DOHH2 (cell line): ENCODE results near the gene HIPK4.

ENCODE experiments used
- H3F3A ChIP-seq: fragments of 200-600 bp; sonication (generic), shearing (Covaris generic); 2 replicates; pipeline ENCODE4 v1.6.0; 2016; ENCODE audit warnings: antibody characterized with exemption, mild to moderate bottlenecking; ENCODE audit not compliant: control insufficient read depth, insufficient read depth
- H3K27ac ChIP-seq: fragments of 200-600 bp; sonication (generic); 2 replicates; pipeline ENCODE4 v1.5.1; 2014; ENCODE audit warnings: low read depth, mild to moderate bottlenecking, low read length, moderate library complexity
- H3K27me3 ChIP-seq: fragments of 200-600 bp; sonication (generic); 2 replicates; pipeline ENCODE4 v1.6.1; 2014; ENCODE audit warnings: mild to moderate bottlenecking, low read length, mixed read lengths; ENCODE audit not compliant: control insufficient read depth
- H3K36me3 ChIP-seq: fragments of 200-600 bp; sonication (generic); 2 replicates; pipeline ENCODE4 v1.6.1; 2014; ENCODE audit warnings: mild to moderate bottlenecking, low read length, moderate library complexity, mixed read lengths; ENCODE audit not compliant: control insufficient read depth
- H3K4me1 ChIP-seq: fragments of 200-600 bp; sonication (generic); 2 replicates; pipeline ENCODE4 v1.6.1; 2014; ENCODE audit warnings: mild to moderate bottlenecking, low read length, mixed read lengths; ENCODE audit not compliant: control insufficient read depth
- H3K4me2 ChIP-seq: fragments of 200-600 bp; sonication (generic); 2 replicates; pipeline ENCODE4 v1.6.0; 2014; ENCODE audit warnings: mild to moderate bottlenecking, low read length, moderate library complexity
- H3K4me3 ChIP-seq: fragments of 200-600 bp; sonication (generic); 2 replicates; pipeline ENCODE4 v1.5.1; 2014; ENCODE audit warnings: mild to moderate bottlenecking, low read length, mixed read lengths
- H3K79me2 ChIP-seq: fragments of 200-600 bp; sonication (generic); 2 replicates; pipeline ENCODE4 v1.6.1; 2014; ENCODE audit warnings: mild to moderate bottlenecking, low read length, mixed read lengths; ENCODE audit not compliant: control insufficient read depth
- H3K9me2 ChIP-seq: fragments of 200-600 bp; sonication (generic); replicated peaks from 2 replicates; pipeline ENCODE4 v1.6.1; 2014; ENCODE audit warnings: mild to moderate bottlenecking, low read length, mixed read lengths; ENCODE audit not compliant: control insufficient read depth
- H3K9me3 ChIP-seq: fragments of 200-600 bp; sonication (generic); 2 replicates; pipeline ENCODE4 v1.6.1; 2014; ENCODE audit warnings: antibody characterized with exemption, low read length, mixed read lengths; ENCODE audit not compliant: control insufficient read depth, insufficient read depth
- H4K20me1 ChIP-seq: fragments of 200-600 bp; sonication (generic); 2 replicates; pipeline ENCODE4 v1.6.0; 2014; ENCODE audit warnings: low read depth, mild to moderate bottlenecking, antibody characterized with exemption, low read length, moderate library complexity; ENCODE audit not compliant: control insufficient read depth, insufficient read depth
- EZH2phosphoT487 ChIP-seq: fragments of 200-600 bp; sonication (generic); IDR thresholded peaks from 2 replicates; pipeline ENCODE4 v1.6.1; 2017; ENCODE audit warnings: borderline replicate concordance, mild to moderate bottlenecking, antibody characterized with exemption, low read length, moderate library complexity, mixed read lengths
- TF ChIP-seq, protein P1 (sequence below): fragments of 200-600 bp; sonication (generic); IDR thresholded peaks from one replicate; pipeline ENCODE4 v1.5.1; 2014; ENCODE audit warnings: antibody characterized with exemption, mild to moderate bottlenecking, low read depth, low read length; ENCODE audit not compliant: poor library complexity, severe bottlenecking

Gene HIPK4

DNA sequence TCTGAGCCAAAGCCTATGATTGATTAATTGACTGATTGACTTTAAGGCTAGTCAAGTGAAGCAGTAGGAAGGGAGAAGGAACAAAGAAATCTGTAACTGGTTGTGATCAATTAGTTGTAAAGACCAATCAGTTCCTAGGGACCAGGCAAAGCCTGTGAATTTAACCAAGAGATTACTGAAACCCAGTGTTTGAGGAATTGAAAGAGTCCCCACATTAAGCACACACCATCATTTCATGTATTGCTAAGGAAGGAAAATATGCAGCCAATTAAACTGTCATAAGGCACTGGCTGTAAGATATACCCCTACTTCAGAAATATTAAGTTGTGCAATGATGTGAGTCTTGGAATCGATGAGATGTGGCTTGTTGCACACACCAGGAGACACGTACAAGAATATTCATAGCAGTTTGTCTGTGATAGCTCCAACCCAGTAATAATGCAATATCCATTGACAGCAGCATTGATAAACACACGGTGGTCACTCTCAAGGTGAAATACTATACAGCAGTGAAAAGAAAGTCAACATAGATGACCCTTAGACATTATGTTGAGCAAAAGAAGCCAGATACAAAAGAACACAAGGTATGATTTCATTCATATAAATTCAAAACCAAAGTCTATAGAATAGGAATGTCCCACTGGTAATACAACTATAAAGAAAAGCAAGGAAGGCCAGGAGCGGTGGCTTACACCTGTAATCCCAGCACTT is 50.8 kb downstream of the HIPK4 start:
- Histone ChIP-seq H3K9me2 (no peaks in the 10 kb centered on the region), H3K27ac (no peak overlapping the region), H3F3A (no peaks in the 10 kb centered on the region), H3K9me3 (no peaks in the 10 kb centered on the region), H3K79me2 (peaks cover 45% of the 10 kb centered on the region), H3K36me3 (peaks cover 40% of the 10 kb centered on the region), H3K4me3 (no peak overlapping the region), H3K27me3 (no peaks in the 10 kb centered on the region), H3K4me2 (no peak overlapping the region), H3K4me1 (no peaks in the 10 kb centered on the region), H4K20me1 (peaks cover 3% of the 10 kb centered on the region; the same call in 1 of the 2 replicates)
- TF ChIP-seq EZH2phosphoT487: no peak
- TF ChIP-seq, protein P1, sequence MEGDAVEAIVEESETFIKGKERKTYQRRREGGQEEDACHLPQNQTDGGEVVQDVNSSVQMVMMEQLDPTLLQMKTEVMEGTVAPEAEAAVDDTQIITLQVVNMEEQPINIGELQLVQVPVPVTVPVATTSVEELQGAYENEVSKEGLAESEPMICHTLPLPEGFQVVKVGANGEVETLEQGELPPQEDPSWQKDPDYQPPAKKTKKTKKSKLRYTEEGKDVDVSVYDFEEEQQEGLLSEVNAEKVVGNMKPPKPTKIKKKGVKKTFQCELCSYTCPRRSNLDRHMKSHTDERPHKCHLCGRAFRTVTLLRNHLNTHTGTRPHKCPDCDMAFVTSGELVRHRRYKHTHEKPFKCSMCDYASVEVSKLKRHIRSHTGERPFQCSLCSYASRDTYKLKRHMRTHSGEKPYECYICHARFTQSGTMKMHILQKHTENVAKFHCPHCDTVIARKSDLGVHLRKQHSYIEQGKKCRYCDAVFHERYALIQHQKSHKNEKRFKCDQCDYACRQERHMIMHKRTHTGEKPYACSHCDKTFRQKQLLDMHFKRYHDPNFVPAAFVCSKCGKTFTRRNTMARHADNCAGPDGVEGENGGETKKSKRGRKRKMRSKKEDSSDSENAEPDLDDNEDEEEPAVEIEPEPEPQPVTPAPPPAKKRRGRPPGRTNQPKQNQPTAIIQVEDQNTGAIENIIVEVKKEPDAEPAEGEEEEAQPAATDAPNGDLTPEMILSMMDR: no peak

DNA sequence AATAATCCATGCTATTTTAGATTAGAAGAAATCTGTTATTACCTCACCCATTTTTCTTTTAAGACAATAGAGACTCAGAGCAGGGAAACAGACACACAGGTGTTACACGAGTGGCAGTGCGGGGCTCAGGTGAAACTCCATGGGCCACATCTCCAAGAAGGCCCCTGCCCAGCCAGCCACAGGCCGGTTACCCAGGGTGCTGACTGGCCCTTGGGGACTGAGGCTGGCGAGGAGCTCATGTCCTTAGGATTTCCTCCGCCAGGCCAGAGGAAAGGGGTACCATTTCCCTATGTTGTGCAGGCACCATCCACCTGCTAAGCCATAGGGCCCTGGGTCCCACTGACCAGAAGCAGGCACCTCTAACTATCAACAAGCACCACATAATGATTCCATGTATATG is 52.4 kb downstream of the HIPK4 start:
- no peak overlapping the region for H3K4me2 ChIP-seq
- peaks cover 45% of the 10 kb centered on the region for H3K36me3 ChIP-seq
- H3K27me3 ChIP-seq: no peaks in the 10 kb centered on the region
- no peaks in the 10 kb centered on the region for H3F3A ChIP-seq
- H3K4me3 ChIP-seq: no peak overlapping the region
- peaks cover 32% of the 10 kb centered on the region for H3K79me2 ChIP-seq
- no peaks in the 10 kb centered on the region for H3K9me3 ChIP-seq
- H3K4me1 ChIP-seq: no peaks in the 10 kb centered on the region
- H3K27ac ChIP-seq: no peak overlapping the region
- no peaks in the 10 kb centered on the region for H4K20me1 ChIP-seq
- TF ChIP-seq, protein P1: no peak
- TF ChIP-seq EZH2phosphoT487: no peak
- no peaks in the 10 kb centered on the region for H3K9me2 ChIP-seq

DNA sequence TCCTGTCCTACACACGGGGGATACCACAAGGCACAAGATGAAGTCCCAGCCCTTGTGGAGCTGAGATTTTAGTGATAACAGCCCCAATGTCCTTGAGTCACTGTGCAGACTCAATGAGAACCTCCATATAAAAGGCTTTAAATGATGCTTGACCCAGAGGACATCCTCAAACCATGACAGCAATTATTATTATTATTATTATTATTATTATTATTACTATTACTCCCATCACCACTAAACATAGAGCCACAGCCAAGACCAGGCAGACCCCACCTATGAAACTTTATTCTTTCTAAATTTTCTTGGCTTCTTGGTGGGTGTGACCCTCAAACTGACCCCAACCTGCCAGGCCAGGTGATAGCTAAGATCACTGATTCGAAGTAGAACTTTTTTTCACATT is 52.9 kb downstream of the HIPK4 start:
- Histone ChIP-seq H3K4me1 (no peaks in the 10 kb centered on the region), H3F3A (no peaks in the 10 kb centered on the region), H3K79me2 (peaks cover 27% of the 10 kb centered on the region), H3K27ac (no peak overlapping the region), H3K9me2 (no peaks in the 10 kb centered on the region), H3K4me2 (no peak overlapping the region), H3K9me3 (no peaks in the 10 kb centered on the region), H4K20me1 (no peaks in the 10 kb centered on the region), H3K27me3 (no peaks in the 10 kb centered on the region), H3K36me3 (peaks cover 43% of the 10 kb centered on the region), H3K4me3 (no peak overlapping the region)
- TF ChIP-seq, protein P1: no peak
- TF ChIP-seq EZH2phosphoT487: no peak

DNA sequence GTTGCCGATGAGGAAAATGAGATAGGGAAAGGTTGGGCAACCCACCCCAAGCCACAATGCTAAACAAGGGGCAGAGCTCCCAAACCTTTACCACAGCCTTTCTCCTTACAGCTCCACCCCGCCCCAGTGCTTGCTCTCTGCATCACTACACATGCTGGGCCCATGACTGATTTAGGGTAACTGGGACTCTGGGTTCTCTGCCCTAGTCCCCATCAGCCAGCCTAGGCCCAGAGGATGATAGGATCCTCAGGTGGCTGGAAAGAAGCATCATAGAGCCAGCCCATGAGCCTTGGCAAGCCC is 53.4 kb downstream of the HIPK4 start:
- TF ChIP-seq, protein P1: no peak
- no peak for TF ChIP-seq EZH2phosphoT487
- peaks cover 21% of the 10 kb centered on the region for H3K79me2 ChIP-seq
- no peak overlapping the region for H3K4me2 ChIP-seq
- H3K36me3 ChIP-seq: peaks cover 42% of the 10 kb centered on the region
- no peaks in the 10 kb centered on the region for H3F3A ChIP-seq
- no peaks in the 10 kb centered on the region for H3K4me1 ChIP-seq
- H3K9me3 ChIP-seq: no peaks in the 10 kb centered on the region
- no peaks in the 10 kb centered on the region for H4K20me1 ChIP-seq
- no peak overlapping the region for H3K27ac ChIP-seq
- H3K9me2 ChIP-seq: no peaks in the 10 kb centered on the region
- no peak overlapping the region for H3K4me3 ChIP-seq
- H3K27me3 ChIP-seq: no peaks in the 10 kb centered on the region
